Spleen (tissue), 11 donors: ENCODE results near the gene TTLL6. TPM values are rescaled to one million over a fixed set of nuclear protein-coding genes. Genes with fewer than 3 reads are reported as not detected.

ENCODE experiments used
- DNase-seq: peaks from one replicate; pipeline ENCODE4 v3.0.0-alpha.2; 2020
- H3K27ac ChIP-seq, 8 donors: fragments of 200-600 bp; sonication (generic) in 7 of 8; 1 replicate in 4 of 8; 2 replicates in 4 of 8; pipeline versions ENCODE4 v1.5.0 to v1.8.0; 2016 to 2021; ENCODE audit warnings: inconsistent platforms in 4 of 8, mild to moderate bottlenecking in 4 of 8, moderate library complexity in 1 of 8
- H3K27me3 ChIP-seq, 7 donors: fragments of 200-600 bp; sonication (generic) in 6 of 7; replicated peaks in 1 of 7; 1 replicate in 4 of 7; 2 replicates in 3 of 7; pipeline versions ENCODE4 v1.5.0 to v1.8.0; 2016 to 2021; ENCODE audit warnings: inconsistent platforms in 3 of 7, mild to moderate bottlenecking in 1 of 7
- H3K36me3 ChIP-seq, 6 donors: fragments of 200-600 bp; sonication (generic) in 5 of 6; 1 replicate in 4 of 6; 2 replicates in 2 of 6; pipeline versions ENCODE4 v1.5.0 to v1.8.0; 2016 to 2021; ENCODE audit warnings: inconsistent platforms in 2 of 6
- H3K4me1 ChIP-seq, 6 donors: fragments of 200-600 bp; sonication (generic) in 5 of 6; 1 replicate in 3 of 6; 2 replicates in 3 of 6; pipeline versions ENCODE4 v1.5.0 to v1.8.0; 2016 to 2021; ENCODE audit warnings: inconsistent platforms in 3 of 6
- H3K4me3 ChIP-seq, 8 donors: fragments of 200-600 bp; sonication (generic) in 7 of 8; 1 replicate in 4 of 8; 2 replicates in 4 of 8; pipeline versions ENCODE4 v1.5.0 to v1.8.0; 2016 to 2021; ENCODE audit warnings: inconsistent platforms in 4 of 8, mild to moderate bottlenecking in 4 of 8, moderate library complexity in 2 of 8
- H3K9me3 ChIP-seq, 8 donors: fragments of 200-600 bp; sonication (generic) in 7 of 8; 1 replicate in 4 of 8; 2 replicates in 4 of 8; pipeline versions ENCODE4 v1.5.0 to v1.8.0; 2016 to 2021; ENCODE audit warnings: inconsistent platforms in 4 of 8
- CTCF ChIP-seq, 11 experiments: fragments of 200-600 bp in 7 of 11; fragments of 450-650 bp in 4 of 11; sonication (generic) in 4 of 11; IDR thresholded peaks in 8 of 11; conservative IDR thresholded peaks in 3 of 11; 1 replicate in 7 of 11; 2 replicates in 4 of 11; pipeline versions ENCODE4 v1.4.0 to v1.8.0; 2016 to 2021; ENCODE audit warnings: antibody characterized with exemption in 11 of 11, inconsistent platforms in 4 of 11, mild to moderate bottlenecking in 1 of 11
- POLR2A ChIP-seq, 3 donors: fragments of 450-650 bp; IDR thresholded peaks; one replicate each; pipeline ENCODE4 v1.5.1; 2017; ENCODE audit warnings: antibody characterized with exemption in 3 of 3, mild to moderate bottlenecking in 1 of 3
- POLR2AphosphoS5 ChIP-seq, 3 donors: sonication (generic); formaldehyde crosslinking; IDR thresholded peaks; one replicate each; pipeline ENCODE4 v1.5.1; 2017; ENCODE audit warnings: antibody characterized with exemption in 3 of 3
- WGBS, 5 donors: extraction: QIAGEN DNeasy Blood & Tissue Kit in 3 of 5; methylation state at CpG; one replicate each; pipeline versions ENCODE4 v1.1.5 to v1.1.7; 2013 to 2018; 5-methylcytosine and 5-hydroxymethylcytosine counted together
- intact Hi-C: fragments of 100-400 bp; cut with DNase I; formaldehyde crosslinking; loops from one replicate; pipeline ENCODE4 v1.15.0; 2023; ENCODE audit warnings: low total_unique reads
- polyA plus RNA-seq, 3 donors: library from polyadenylated mRNA; stranded (reverse); fragments of 200-250 nt; gene quantifications; one replicate each; pipeline ENCODE4 v1.2.1, GENCODE V29; 2013
- total RNA-seq, 7 donors: library from RNA; depleted of rRNA in 3 of 7; stranded (reverse); fragments of >200 nt in 3 of 7; fragmentation: NEBNext Ultra II Directional in 4 of 7; extraction: Animal tissue kit (Norgen Biotek cat#: 25700) in 4 of 7; gene quantifications; one replicate each; pipeline versions ENCODE4 v1.1.0 to v1.2.1, GENCODE V29; 2016 to 2021
- donor health status: healthy with polysubstance abuse.
- donor health status: DM: no; HTN: no; CAD: no; lungs with moderate emphysema.
- donor health status: DM: no; HTN: no; CAD: no.
- donor health status: Bipolar disorder and iron deficiency.
- donor health status: healthy.
- donor health status: DM: no; HTN: no; CAD: no.
- donor health status: DM: yes; HTN: yes; CAD: no.

The TTLL6 gene
- total and polyA plus RNA-seq, 10 donors, result 0.04 TPM; not detected in 9

- Histone ChIP-seq H3K4me1 (peaks cover 0 to 10% (median 4%) of the 10 kb centered on the region in 6 donors), H3K36me3 (no peaks in the 10 kb centered on the region), H3K27ac (no peak overlapping the region), H3K27me3 (peaks cover 12 to 100% (median 99%) of the 10 kb centered on the region in 7 donors), H3K9me3 (no peaks in the 10 kb centered on the region), H3K4me3 (no peak overlapping the region)
- no peak for DNase-seq
- intact Hi-C loops, result no loop called here
- TF ChIP-seq POLR2AphosphoS5 (IDR thresholded peaks at IDR 0.05) (no peak), POLR2A (IDR thresholded peaks at IDR 0.05) (no peak), CTCF (IDR thresholded peaks at IDR 0.05 in 8 of 11, conservative IDR thresholded peaks at IDR 0.05 in 3 of 11) (no peak)
Measured at GRCh38 chr17:48740537-48740936, 76.5 kb downstream of the TTLL6 start.

GRCh38 chr17:48738803-48739526 lies 78.1 kb downstream of the TTLL6 start:
- intact Hi-C loops, result no loop called here
- H3K27ac ChIP-seq, result no peak overlapping the region
- DNase-seq, result no peak
- WGBS, 5 donors, result 4 to 7% (median 6%) methylated on average over 31 to 37 of the region's 37 CpGs
- peaks cover 12 to 100% (median 99%) of the 10 kb centered on the region in 7 donors for H3K27me3 ChIP-seq
- TF ChIP-seq POLR2AphosphoS5 (IDR thresholded peaks at IDR 0.05), result no peak
- TF ChIP-seq POLR2A (IDR thresholded peaks at IDR 0.05), result no peak
- TF ChIP-seq CTCF (IDR thresholded peaks at IDR 0.05 in 8 of 11, conservative IDR thresholded peaks at IDR 0.05 in 3 of 11), result no peak
- no peaks in the 10 kb centered on the region for H3K36me3 ChIP-seq
- peaks cover 0 to 15% (median 4%) of the 10 kb centered on the region in 6 donors for H3K4me1 ChIP-seq
- H3K9me3 ChIP-seq, result no peaks in the 10 kb centered on the region
- H3K4me3 ChIP-seq, result peak overlapping the region in 1 of 8 donors; percentile 33

- intact Hi-C loops, result no loop called here
- no peak overlapping the region for H3K27ac ChIP-seq
- H3K4me3 ChIP-seq, result no peak overlapping the region
- TF ChIP-seq POLR2AphosphoS5 (IDR thresholded peaks at IDR 0.05) (no peak), POLR2A (IDR thresholded peaks at IDR 0.05) (no peak), CTCF (IDR thresholded peaks at IDR 0.05 in 8 of 11, conservative IDR thresholded peaks at IDR 0.05 in 3 of 11) (no peak)
- peaks cover 12 to 100% (median 99%) of the 10 kb centered on the region in 7 donors for H3K27me3 ChIP-seq
- no peak for DNase-seq
- no peaks in the 10 kb centered on the region for H3K9me3 ChIP-seq
- peaks cover 0 to 20% (median 8%) of the 10 kb centered on the region in 6 donors for H3K4me1 ChIP-seq
- 4 to 12% (median 9%) methylated on average over 11 of the region's 11 CpGs for WGBS, 5 donors
- H3K36me3 ChIP-seq, result no peaks in the 10 kb centered on the region
Measured at GRCh38 chr17:48738424-48738802, 78.6 kb downstream of the TTLL6 start.

GRCh38 chr17:48737330-48738043 lies 79.5 kb downstream of the TTLL6 start:
- peaks cover 12 to 100% (median 99%) of the 10 kb centered on the region in 7 donors for H3K27me3 ChIP-seq
- 52 to 69% (median 64%) methylated on average over 4 of the region's 4 CpGs for whole genome bisulfite sequencing, 5 donors
- H3K4me1 ChIP-seq, result peaks cover 0 to 29% (median 13%) of the 10 kb centered on the region in 6 donors
- intact Hi-C loops, result no loop called here
- no peak overlapping the region for H3K27ac ChIP-seq
- no peaks in the 10 kb centered on the region for H3K9me3 ChIP-seq
- H3K4me3 ChIP-seq, result no peak overlapping the region
- no peaks in the 10 kb centered on the region for H3K36me3 ChIP-seq
- DNase-seq, result no peak
- TF ChIP-seq POLR2A (IDR thresholded peaks at IDR 0.05) (no peak), CTCF (IDR thresholded peaks at IDR 0.05 in 8 of 11, conservative IDR thresholded peaks at IDR 0.05 in 3 of 11) (no peak), POLR2AphosphoS5 (IDR thresholded peaks at IDR 0.05) (no peak)
